Ramos (cell line): ENCODE measurements around the gene RCBTB2.

Experiments used
- in situ Hi-C: fragments of 300-500 bp; cut with MboI; formaldehyde crosslinking; loops from one replicate; pipeline ENCODE4 v1.14.3; 2022; ENCODE audit warnings: low sequenced_read_pairs; ENCODE audit not compliant: unreplicated experiment

Gene RCBTB2

DNA sequence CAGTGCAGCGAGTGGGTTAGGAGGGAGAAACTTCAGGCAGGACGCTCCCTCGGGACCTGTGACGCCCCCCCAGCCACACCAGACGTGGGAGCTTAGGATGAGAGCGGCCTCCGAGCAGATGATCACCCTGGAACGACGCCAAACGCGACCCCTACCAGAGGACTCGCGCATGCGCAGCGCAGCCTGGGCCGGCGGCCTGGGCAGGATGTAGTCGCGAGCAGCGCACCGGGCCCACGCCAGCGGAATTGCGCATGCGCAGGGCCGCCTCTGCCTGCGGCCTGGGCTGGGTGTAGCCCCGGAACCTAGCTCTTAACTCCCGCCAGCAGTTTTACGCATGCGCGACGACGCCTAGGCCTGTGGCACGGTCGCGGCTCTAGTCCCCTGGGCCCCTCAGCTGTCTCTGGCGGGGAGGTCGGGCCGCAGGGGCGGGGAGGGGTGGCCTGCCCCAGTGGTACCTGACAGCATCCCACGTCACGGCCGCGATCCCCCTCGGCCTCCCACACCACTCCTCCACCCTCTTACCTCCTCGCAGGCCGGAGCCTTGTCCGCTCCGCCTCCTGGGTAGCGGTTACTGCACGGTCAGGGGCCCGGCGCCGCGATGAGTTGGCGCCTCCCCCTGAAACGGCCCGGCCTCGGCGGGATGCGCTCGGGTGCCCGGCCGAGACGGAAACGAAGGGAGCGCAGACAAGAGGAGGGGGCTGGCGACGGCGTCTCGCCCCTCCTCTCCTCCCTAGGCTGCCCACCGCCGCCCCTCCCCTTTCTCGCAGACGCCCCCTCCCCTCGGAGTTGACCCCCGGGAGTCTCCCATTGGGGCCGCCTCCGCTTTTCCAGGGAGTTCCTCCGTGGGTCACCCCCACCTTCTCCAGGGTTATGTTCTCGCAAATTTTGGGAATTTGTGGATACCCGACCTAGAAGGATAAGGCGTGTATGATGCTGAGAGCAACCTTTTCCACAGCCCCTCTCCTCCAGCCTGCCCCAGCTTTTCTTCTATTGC is at the start of gene RCBTB2:
Gene RCBTB2, minus strand, starts transcription at position 575 of the 994 bp plus-strand sequence. CDS start 11,141 bp downstream, outside the sequence.
- in situ Hi-C loops, result no loop called here

DNA sequence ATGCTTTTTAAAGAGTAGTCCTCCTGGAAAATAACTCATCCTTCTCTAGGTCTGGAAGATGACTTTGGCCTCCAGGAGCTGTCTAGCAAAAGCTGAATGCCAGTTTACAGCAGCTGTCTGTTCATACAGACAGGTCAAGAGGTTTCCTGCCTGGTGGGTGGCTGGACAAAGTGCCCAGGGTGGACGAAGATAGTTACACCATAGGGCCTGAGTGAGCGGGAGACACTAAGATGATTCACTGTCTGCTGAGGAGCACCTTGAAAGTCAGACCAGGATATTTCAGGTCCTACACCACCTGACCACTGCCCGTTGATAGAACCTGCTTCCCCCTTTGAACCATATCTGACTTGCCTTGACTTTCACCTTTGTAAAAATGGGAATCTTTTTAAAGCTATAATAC is 49.2 kb upstream of the RCBTB2 start:
- in situ Hi-C loops, result loop anchor here (10.0 kb wide), 1 partner anchor 457 kb away; no protein-coding TSS in a partner anchor

DNA sequence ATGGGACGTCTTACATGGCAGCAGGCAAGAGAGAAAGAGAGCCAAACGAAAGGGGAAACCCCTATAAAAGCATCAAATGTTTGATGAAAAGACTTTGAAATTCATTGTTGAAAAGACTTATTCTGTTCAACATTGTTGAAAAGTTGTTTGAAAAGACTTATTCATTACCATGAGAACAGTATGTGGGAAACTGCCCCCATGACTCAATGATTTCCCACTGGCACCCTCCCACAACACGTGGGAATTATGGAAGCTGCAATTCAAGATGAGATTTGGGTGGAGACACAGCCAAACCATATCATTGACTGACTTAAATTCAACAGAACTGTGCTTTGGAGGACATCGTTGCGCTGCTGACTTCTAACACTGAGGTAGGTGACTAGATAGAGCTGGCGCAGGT is 48.0 kb upstream of the RCBTB2 start:
- in situ Hi-C loops, result loop anchor here (10.0 kb wide), 1 partner anchor 456 kb away; no protein-coding TSS in a partner anchor

DNA sequence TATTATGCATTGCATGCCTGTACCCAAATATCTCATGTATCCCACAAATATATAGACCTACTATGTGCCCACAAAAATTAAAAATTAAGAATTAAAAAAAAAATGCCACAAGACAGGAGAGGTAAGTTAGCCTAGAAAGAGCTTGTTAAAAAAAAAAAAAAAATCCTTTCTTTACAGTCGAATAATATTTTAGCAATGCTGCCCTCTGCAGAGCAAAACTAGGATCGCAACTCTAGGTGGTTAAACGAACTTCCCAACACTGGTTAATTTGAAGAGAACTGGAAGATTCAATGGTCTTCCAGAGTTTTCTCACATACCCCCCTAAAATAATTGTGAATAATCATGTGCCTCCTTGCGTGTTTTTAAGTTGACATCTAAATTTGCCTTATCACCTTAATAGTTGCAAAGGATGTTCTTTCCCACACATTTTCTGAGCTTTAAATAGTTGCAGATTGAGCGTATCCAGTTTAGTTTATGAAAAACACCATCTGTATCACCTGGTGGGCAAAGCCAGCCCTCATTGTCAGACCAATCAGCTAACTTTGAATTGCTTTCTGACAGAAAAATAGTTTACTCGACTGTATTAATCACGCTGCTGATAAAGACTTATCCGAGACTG is 47.4 kb upstream of the RCBTB2 start:
- in situ Hi-C loops, result loop anchor here (10.0 kb wide), 1 partner anchor 455 kb away; no protein-coding TSS in a partner anchor

DNA sequence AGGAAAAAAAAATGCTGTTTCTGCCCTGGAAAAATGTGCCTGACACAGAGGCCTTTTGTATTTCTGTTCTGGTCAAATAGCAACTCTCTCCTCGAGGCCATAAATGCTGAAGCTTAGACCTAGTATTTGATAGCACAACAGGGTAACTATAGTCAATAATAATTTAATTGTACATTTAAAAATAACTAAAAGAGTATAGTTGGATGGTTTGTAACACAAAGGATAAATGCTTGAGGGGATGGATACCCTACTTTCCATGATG is 47.0 kb upstream of the RCBTB2 start:
- in situ Hi-C loops, result loop anchor here (5.0 to 10.0 kb wide), 2 partner anchors 243 to 455 kb away; no protein-coding TSS in a partner anchor

DNA sequence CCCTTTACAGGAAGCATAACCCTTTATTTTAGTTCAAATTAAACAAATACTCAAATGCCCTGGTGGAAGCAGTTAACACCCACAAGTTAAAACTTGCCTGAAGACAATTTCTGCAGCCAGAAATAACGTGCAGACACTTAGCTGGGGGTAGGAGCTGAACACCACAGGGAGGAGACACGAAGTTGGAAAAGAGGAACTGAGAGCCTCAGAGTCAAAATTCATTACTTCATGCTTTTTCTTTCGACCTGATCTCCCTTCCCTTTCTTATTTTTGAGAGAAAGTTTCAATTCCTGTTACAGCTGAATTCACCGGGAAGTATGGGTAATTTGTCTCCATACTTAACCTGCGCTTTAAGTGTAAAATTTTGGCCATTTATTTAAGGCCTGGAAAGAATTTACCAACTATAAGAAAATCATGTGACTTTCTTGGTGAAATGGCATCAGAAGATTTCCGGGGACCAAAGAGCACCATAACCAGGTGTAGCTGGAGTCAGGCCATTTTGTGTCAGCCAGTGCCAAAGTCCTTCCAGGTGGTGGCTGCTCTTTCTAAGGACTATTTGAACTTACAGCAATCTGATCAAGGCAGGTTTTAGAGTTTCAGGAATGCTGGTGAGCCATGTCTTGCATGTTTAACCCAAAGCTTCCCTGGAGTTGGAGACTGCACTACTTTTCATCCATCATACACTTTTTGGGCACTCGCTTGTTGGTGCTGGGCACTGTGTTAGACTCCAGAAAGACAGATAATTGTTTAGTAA is 46.5 kb upstream of the RCBTB2 start:
- in situ Hi-C loops, result loop anchor here (5.0 kb wide), 1 partner anchor 242 kb away; no protein-coding TSS in a partner anchor

DNA sequence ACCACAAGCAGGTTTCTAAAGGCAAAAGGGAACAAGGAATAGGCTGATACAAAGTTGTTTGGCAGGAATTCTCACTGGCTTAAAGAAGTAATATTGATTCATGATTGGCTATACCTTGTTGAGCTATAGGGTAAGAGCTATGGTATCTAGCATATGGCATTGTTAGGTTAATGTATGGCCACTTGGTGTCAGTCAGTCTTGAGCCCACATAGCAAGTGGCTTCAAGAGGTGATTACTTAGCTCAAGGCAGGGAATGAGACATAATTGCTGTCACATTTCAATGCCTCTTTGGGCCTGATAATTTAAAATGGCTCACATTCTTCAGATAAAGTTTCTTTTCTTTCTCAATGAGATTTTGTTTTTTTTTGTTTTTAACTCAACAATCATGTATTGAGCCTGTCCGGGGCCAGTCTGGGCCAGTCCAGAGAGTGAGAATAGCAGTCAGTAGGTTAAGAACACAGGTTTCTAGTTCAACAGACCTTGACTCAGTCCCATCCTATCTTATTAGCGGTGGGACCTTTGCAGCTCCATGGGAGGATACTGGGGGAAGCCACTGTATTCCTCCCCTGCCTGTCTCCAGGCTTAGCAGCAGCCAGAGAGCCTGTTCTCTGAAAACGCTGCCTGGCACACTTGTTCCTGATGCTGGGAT is 45.8 kb upstream of the RCBTB2 start:
- in situ Hi-C loops, result loop anchor here (5.0 kb wide), 1 partner anchor 241 kb away; no protein-coding TSS in a partner anchor

DNA sequence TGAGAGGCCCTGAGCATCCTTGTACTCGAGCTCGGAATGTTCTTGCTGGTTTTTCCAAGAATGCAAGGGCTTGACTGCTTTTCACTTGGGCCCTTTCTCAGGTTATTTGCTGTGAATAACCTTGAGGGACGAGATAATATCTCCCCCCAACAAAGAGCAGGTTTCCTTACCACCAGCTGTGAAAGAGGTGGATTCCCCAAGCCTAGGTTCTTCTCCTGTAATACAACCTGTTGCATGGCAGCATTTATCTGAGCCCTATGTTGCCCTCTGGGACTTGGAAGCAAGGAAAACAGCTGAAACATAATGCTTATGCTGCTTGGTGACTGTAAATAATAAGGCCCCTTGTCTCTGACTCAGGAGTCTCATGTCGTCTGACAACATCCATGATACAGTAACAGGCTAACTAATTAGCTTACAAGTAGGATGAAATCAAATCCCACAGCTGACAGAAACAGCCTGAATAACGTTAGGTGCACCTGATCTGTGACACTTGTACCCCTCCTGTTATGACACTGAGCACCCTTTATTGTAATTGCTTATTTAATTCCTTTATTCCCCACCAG is 43.6 kb upstream of the RCBTB2 start:
- in situ Hi-C loops, result loop anchor here (5.0 kb wide), 1 partner anchor 239 kb away; no protein-coding TSS in a partner anchor

DNA sequence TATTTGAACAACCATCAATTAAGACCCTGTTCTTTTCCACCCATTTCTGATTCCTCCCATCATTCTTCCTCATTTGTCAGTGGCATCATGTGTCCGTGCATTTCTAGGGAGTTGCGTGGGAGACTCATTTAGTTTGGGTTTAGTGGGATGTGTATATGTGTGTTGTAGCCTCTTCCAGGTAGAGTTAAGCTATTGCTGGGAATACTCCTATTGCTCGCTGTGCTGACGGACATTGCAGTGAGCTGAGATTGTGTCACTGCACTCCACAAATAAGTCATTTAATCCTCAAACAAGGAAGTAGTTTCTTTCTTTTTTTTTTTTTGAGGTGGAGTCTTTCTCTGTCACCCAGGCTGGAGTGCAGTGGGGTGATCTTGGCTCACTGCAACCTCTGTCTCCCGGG is 42.2 kb upstream of the RCBTB2 start:
- in situ Hi-C loops, result loop anchor here (5.0 kb wide), 1 partner anchor 238 kb away; no protein-coding TSS in a partner anchor

DNA sequence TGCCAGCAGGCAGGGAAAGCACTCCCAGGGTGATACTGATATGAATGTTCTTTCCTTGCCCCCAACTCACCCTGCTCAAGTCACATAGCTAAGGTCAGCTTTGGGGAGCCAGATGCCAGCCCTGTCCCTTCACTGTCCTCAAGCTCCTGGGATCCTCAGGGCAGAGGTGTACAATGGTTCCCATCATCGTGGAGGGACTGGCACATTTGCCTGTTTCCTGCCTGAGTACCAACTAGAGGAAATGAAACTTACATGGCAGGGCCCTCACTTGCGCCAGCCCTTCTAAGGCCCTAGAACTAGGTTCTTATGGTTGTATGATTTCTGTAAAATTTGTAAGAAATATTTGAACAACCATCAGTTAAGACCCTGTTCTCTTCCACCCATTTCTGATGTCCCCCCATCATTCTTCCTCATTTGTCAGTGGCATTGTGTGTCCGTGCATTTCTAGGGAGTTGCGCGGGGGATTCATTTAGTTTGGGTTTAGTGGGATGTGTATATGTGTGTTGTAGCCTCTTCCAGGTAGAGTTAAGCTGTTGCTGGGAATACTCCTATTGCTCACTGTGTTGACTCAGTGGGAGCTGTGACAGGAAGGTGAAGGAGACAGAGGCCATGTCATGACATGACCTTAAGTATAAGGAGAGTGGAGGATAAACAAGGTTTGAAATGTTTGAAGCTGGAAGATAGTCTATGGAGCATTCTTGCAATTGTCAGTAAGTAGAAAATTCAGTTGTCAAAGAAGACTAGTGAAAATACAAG is 41.3 kb upstream of the RCBTB2 start:
- in situ Hi-C loops, result no loop called here

DNA sequence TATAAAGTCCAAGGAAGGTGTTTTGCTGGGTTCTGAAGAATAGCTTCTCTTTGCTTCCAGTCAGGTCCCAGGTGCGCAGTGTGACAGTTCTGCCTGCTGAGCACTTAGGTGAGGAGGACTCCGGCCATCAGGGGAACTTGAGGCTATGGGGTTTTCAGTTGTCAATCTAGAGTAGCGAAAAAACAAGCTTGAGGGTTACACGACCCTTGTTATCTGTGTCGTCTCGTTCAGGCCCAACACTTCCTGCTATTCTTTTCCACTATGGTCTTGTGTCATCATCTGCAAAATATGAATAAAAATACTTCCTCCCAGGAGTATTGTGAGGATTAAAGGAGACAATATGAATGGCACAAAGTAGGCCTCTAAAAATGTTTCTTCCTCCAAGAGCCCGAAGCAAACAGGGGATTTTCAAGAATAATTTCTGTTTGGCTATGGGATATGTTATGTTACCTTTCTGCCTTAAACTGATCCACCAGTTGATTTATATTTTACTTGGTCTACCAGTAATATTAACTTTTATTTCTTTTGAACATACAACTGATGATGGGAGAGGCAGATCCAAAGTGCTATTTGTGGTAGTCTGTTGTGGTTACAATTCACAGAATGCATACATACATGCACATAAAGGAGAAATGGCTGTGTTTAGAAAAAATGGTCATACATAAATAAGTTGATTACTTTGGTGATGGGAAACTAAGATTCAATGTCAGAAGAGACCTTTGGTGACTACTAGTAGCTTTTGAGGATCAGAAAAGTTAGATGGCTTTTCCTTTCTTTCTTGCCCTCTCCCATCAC is 40.5 kb upstream of the RCBTB2 start:
- in situ Hi-C loops, result no loop called here

DNA sequence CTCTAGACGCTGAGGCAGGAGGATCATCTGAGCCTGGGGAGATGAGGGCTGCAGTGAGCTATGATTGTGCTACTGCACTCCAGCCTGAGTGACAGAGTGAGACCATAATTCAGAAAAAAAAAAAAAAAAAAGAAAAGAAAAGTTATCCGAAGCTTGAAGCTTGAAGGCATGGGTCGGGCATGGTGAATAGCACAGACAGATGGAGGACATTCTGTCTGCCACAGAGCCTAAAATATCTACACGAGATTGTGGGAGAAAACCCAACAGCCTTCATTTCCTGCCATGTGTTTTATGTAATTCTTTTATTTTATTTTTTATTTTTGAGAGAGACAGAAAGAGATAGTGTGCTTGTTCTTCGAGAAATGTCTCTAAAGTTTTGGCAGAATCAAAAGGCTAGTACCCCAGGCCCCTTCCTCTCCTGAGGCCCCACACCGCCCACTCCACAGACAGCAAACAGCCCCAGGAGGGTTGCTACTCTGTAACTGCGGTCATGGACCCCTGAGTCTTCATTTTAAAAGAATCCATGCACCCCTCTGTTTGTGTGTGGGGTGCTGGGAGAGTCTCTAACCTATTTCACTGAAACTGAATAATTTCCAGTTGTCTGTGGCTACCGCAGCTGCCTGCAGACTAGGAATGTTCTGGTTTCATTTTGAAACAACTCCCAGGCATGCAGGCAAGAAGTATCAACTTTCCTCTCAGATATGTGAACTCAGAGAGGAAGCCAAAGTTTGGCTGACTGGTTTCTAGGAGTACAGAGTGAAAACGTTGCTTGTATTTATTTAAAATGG is 38.4 kb upstream of the RCBTB2 start:
- in situ Hi-C loops, result no loop called here

DNA sequence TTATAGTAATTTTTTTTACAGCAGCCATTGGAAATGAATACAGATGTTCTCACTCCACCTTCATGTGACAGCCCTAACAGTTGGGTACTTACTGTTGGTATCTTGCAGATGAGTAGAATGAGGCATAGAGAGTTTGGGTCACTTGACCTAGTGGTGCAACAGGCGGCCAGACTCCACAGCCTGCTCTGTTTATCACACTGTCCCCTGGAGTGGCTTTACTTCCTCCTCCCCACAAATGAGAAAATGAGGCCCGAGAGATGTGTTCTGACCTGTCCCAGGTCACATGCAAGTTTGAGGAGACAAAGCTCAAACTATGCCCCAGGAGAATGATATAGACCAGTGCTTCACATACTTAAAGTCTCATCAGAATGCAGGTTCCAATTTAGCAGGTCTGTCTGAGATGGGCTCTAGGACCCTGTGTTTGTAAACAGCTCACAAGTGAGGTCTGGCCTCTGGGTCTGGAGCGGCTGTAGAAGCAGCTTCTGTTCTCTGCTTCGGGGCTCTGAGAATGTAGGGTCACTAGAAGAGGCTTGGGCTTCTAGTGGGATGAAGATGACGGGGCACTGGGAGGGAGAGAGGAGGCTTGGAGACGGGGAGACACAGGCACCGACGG is 37.4 kb upstream of the RCBTB2 start:
- in situ Hi-C loops, result no loop called here

DNA sequence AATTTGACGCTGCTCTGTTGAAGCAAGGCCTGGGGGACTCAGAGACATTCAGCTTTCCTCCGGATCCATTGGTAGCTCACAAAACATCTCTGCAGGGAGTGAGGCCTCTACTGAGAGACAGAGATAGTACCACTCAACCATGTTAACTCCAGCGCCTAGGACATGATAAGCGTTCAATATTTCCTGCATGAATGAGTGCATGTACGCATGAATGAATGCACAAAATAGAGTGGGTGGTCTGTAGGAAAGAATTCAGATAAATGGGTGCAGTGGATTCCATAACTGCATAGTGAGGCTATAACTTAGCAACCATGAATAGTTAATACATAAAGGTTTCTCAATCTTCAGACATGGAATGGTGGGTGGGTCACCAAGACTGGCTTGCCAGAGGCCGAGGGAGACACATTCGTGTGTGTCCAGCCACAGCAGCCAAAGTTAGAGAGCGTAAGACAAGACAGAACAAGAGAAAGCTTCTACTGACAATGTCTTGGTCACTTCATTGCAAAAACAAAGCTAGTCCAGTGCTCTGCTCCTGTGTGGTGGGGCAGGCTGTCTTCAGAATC is 36.3 kb upstream of the RCBTB2 start:
- in situ Hi-C loops, result no loop called here

DNA sequence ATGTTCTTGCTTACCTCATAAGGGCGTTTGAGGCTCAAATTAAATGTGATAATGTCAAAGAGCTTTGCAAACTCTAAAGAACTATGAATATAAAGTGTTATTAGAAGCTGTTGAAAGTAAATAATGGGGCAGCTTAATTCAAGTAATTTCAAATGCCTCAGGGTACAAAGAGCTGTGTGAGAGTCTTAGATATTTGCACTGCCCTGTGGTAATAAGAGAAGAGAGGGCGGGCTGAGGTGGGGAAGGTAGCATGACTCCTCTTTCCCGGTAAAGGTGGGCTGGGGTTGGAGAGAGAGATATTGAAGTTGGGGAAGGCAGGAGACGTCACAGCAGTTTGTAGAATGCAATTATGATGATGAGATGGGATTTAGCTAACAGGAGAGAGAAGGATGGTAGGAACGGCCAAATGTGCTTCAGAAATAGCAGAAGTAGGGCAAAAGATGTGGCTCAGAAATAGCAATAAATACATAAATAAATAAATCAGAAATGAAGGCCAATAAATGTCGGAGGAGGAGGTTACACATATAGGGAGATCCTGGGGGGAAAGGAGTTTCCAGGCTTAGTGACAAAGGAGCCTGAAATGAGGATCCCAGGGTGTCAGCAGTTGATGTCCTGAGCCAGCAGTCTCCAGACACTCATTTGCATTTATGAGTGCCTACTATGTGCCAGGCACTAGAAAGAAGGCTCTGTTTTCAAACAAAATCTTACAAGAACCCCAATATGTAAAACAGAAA is 35.7 kb upstream of the RCBTB2 start:
- in situ Hi-C loops, result no loop called here
